ENCODE measurements around the gene KLHL35. TPM values are rescaled to one million over a fixed set of nuclear protein-coding genes. Genes with fewer than 3 reads are reported as not detected.

The KLHL35 gene
- total RNA-seq, 2 experiments from 2014 or later: 0.21 TPM; not detected in 1

DNA sequence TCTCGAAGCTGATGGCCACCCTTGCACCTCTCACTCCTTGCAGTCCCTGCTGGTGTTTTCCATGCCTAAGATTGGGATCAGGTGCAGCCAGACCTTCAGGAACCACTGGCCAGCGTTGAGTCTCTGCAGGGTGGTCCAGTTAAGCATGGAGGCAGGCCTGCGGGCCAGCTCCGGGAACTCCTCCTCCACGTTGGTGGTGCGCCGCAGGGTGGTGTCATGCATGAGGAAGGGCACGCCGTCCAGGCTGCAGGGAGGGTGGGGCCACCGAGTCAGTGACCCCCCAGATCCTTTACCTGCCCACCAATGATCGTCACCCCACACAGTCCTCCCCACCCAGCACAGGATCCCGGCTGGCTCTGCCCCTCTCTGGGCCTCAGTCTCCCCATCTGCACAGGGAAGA, 10.0 kb upstream of the KLHL35 start:
- no peaks in the 10 kb centered on the region for H4K20me1 ChIP-seq (ENCODE audit: insufficient read depth, low read length)
- no peaks in the 10 kb centered on the region for H3K79me2 ChIP-seq (ENCODE audit: insufficient read depth, low read depth, low read length)
- no peak overlapping the region for H3K4me3 ChIP-seq (ENCODE audit: low read depth, low read length, poor library complexity, severe bottlenecking)
- no peak overlapping the region for H3K4me2 ChIP-seq (ENCODE audit: low read length)
- no peak for TF ChIP-seq EZH2phosphoT487 (IDR thresholded peaks at IDR 0.05; ENCODE audit: borderline replicate concordance, low read depth, low read length)
- TF ChIP-seq, protein P1, sequence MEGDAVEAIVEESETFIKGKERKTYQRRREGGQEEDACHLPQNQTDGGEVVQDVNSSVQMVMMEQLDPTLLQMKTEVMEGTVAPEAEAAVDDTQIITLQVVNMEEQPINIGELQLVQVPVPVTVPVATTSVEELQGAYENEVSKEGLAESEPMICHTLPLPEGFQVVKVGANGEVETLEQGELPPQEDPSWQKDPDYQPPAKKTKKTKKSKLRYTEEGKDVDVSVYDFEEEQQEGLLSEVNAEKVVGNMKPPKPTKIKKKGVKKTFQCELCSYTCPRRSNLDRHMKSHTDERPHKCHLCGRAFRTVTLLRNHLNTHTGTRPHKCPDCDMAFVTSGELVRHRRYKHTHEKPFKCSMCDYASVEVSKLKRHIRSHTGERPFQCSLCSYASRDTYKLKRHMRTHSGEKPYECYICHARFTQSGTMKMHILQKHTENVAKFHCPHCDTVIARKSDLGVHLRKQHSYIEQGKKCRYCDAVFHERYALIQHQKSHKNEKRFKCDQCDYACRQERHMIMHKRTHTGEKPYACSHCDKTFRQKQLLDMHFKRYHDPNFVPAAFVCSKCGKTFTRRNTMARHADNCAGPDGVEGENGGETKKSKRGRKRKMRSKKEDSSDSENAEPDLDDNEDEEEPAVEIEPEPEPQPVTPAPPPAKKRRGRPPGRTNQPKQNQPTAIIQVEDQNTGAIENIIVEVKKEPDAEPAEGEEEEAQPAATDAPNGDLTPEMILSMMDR (conservative IDR thresholded peaks at IDR 0.05; ENCODE audit: low read length): no peak
- CTCF ChIA-PET (ENCODE audit: unreplicated experiment): no interaction called here
- no TSS peak for BruUV-seq (replicated peaks)
- POLR2A ChIA-PET: no interaction called here
- no peaks in the 10 kb centered on the region for H3K9me2 ChIP-seq (ENCODE audit: insufficient read depth, low read length)
- H3K36me3 ChIP-seq (ENCODE audit: insufficient read depth, low read length): no peaks in the 10 kb centered on the region
- H3K27ac ChIP-seq (ENCODE audit: low read depth, low read length, poor library complexity, severe bottlenecking): no peak overlapping the region
- no peak for DNase-seq (ENCODE audit: low spot score)
- H3K4me1 ChIP-seq (ENCODE audit: insufficient read depth, low read length, poor library complexity, severe bottlenecking): no peaks in the 10 kb centered on the region
- no peak overlapping the region for H2AFZ ChIP-seq (ENCODE audit: low read length)
- H3K9me3 ChIP-seq (ENCODE audit: low read length): no peaks in the 10 kb centered on the region
- intact Hi-C loops (cut with micrococcal nuclease; ENCODE audit: unreplicated experiment): no loop called here

GRCh38 chr11:75442161-75442885, 9.3 kb upstream of the KLHL35 start:
- Histone ChIP-seq H3K4me2 (ENCODE audit: low read length) (no peak overlapping the region), H3K36me3 (ENCODE audit: insufficient read depth, low read length) (no peaks in the 10 kb centered on the region), H3K4me1 (ENCODE audit: insufficient read depth, low read length, poor library complexity, severe bottlenecking) (no peaks in the 10 kb centered on the region), H3K79me2 (ENCODE audit: insufficient read depth, low read depth, low read length) (no peaks in the 10 kb centered on the region), H3K9me3 (ENCODE audit: low read length) (no peaks in the 10 kb centered on the region), H4K20me1 (ENCODE audit: insufficient read depth, low read length) (no peaks in the 10 kb centered on the region), H3K27ac (ENCODE audit: low read depth, low read length, poor library complexity, severe bottlenecking) (no peak overlapping the region), H3K4me3 (ENCODE audit: low read depth, low read length, poor library complexity, severe bottlenecking) (no peak overlapping the region), H2AFZ (ENCODE audit: low read length) (no peak overlapping the region), H3K9me2 (ENCODE audit: insufficient read depth, low read length) (no peaks in the 10 kb centered on the region)
- intact Hi-C loops (cut with micrococcal nuclease; ENCODE audit: unreplicated experiment): no loop called here
- no TSS peak for BruUV-seq (replicated peaks)
- TF ChIP-seq EZH2phosphoT487 (IDR thresholded peaks at IDR 0.05; ENCODE audit: borderline replicate concordance, low read depth, low read length): no peak
- TF ChIP-seq, protein P1 (conservative IDR thresholded peaks at IDR 0.05; ENCODE audit: low read length): no peak
- CTCF ChIA-PET (ENCODE audit: unreplicated experiment): no interaction called here
- DNase-seq (ENCODE audit: low spot score): no peak
- POLR2A ChIA-PET: no interaction called here

GRCh38 chr11:75441804-75442132, 8.8 kb upstream of the KLHL35 start:
- H3K9me3 ChIP-seq (ENCODE audit: low read length): no peaks in the 10 kb centered on the region
- no TSS peak for BruUV-seq (replicated peaks)
- H2AFZ ChIP-seq (ENCODE audit: low read length): no peak overlapping the region
- DNase-seq (ENCODE audit: low spot score): no peak
- no peaks in the 10 kb centered on the region for H3K9me2 ChIP-seq (ENCODE audit: insufficient read depth, low read length)
- H3K36me3 ChIP-seq (ENCODE audit: insufficient read depth, low read length): no peaks in the 10 kb centered on the region
- H3K27ac ChIP-seq (ENCODE audit: low read depth, low read length, poor library complexity, severe bottlenecking): no peak overlapping the region
- no peak overlapping the region for H3K4me3 ChIP-seq (ENCODE audit: low read depth, low read length, poor library complexity, severe bottlenecking)
- ChIA-PET CTCF (ENCODE audit: unreplicated experiment) (no interaction called here), POLR2A (no interaction called here)
- H3K4me2 ChIP-seq (ENCODE audit: low read length): no peak overlapping the region
- no peaks in the 10 kb centered on the region for H4K20me1 ChIP-seq (ENCODE audit: insufficient read depth, low read length)
- no peaks in the 10 kb centered on the region for H3K4me1 ChIP-seq (ENCODE audit: insufficient read depth, low read length, poor library complexity, severe bottlenecking)
- intact Hi-C loops (cut with micrococcal nuclease; ENCODE audit: unreplicated experiment): no loop called here
- H3K79me2 ChIP-seq (ENCODE audit: insufficient read depth, low read depth, low read length): no peaks in the 10 kb centered on the region
- TF ChIP-seq EZH2phosphoT487 (IDR thresholded peaks at IDR 0.05; ENCODE audit: borderline replicate concordance, low read depth, low read length): no peak
- TF ChIP-seq, protein P1 (conservative IDR thresholded peaks at IDR 0.05; ENCODE audit: low read length): no peak
